AG04450 (cell line): ENCODE results near the gene SH3RF3. TPM values are rescaled to one million over a fixed set of nuclear protein-coding genes. Genes with fewer than 3 reads are reported as not detected.
A peak's percentile ranks its signal among the peaks of the same experiment; 100 is the strongest.

Experiments
- CTCF ChIA-PET: fragments of 300-600, 350-600 bp; formaldehyde crosslinking; extraction: SDS; loops from one replicate; lab custom pipeline; 2022; ENCODE audit warnings: antibody characterized with exemption, inconsistent platforms; lab: Charles Lee
- POLR2A ChIA-PET: fragments of 350-600 bp; formaldehyde crosslinking; extraction: SDS; loops from one replicate; lab custom pipeline; 2021; ENCODE audit warnings: antibody characterized with exemption, inconsistent platforms; lab: Yijun Ruan, JAX
- DNase-seq: peaks from one replicate; pipeline ENCODE4 v3.0.0-alpha.2; 2011; ENCODE audit warnings: low read depth, low spot score
- H3K27ac ChIP-seq: one replicate; pipeline ENCODE4 v1.5.1; 2012; ENCODE audit warnings: low read depth, low read length, control low read depth
- H3K27me3 ChIP-seq: one replicate; pipeline ENCODE4 v1.6.0; 2012; ENCODE audit warnings: low read length; ENCODE audit not compliant: control insufficient read depth, insufficient read depth
- H3K4me3 ChIP-seq: 2 replicates; pipeline ENCODE4 v1.5.1; 2011; ENCODE audit warnings: mild to moderate bottlenecking, low read depth, low read length, control low read depth
- H3K9me3 ChIP-seq: 2 replicates; pipeline ENCODE4 v1.5.1; 2012; ENCODE audit warnings: low read length; ENCODE audit not compliant: control insufficient read depth, insufficient read depth
- polyA plus RNA-seq: library from polyadenylated mRNA; depleted of rRNA; stranded (reverse); fragments of >200 nt; gene quantifications from 2 replicates; pipeline ENCODE4 v1.2.3, GENCODE V29; 2011
- TF ChIP-seq, protein P1 (sequence below): IDR thresholded peaks from 2 replicates; pipeline ENCODE4 v1.5.1; 2011; ENCODE audit warnings: low read depth, low read length, control low read depth, inconsistent platforms

SH3RF3 gene
- polyA plus RNA-seq, 1 experiment, result 5.7 TPM

DNA sequence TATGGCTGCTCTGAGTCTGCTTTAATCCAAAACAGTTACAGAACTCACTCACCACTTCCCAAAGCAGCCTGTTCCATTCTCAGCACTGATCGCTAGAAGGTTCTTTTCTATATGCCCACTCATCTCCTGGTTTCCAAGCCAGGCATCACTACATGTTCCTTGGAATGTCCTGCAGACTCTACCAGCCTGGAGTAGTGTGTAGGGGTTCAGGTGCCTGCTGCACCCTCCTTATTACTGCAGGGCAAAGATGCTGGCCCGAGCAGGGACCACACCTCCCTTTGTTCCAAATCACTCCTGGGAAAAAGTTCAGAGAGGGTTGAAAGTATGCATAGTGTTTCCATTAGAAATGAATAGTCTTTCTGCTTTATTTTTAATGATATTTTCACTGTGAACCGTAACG lies 196.6 kb downstream of the SH3RF3 start:
- Histone ChIP-seq H3K27ac (peak overlapping the region; percentile 72), H3K27me3 (no peaks in the 10 kb centered on the region), H3K4me3 (no peak overlapping the region), H3K9me3 (peaks cover 2% of the 10 kb centered on the region; the same call in 1 of the 2 replicates)
- POLR2A ChIA-PET, result no interaction called here
- TF ChIP-seq, protein P1, sequence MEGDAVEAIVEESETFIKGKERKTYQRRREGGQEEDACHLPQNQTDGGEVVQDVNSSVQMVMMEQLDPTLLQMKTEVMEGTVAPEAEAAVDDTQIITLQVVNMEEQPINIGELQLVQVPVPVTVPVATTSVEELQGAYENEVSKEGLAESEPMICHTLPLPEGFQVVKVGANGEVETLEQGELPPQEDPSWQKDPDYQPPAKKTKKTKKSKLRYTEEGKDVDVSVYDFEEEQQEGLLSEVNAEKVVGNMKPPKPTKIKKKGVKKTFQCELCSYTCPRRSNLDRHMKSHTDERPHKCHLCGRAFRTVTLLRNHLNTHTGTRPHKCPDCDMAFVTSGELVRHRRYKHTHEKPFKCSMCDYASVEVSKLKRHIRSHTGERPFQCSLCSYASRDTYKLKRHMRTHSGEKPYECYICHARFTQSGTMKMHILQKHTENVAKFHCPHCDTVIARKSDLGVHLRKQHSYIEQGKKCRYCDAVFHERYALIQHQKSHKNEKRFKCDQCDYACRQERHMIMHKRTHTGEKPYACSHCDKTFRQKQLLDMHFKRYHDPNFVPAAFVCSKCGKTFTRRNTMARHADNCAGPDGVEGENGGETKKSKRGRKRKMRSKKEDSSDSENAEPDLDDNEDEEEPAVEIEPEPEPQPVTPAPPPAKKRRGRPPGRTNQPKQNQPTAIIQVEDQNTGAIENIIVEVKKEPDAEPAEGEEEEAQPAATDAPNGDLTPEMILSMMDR, result no peak
- DNase-seq, result no peak
- CTCF ChIA-PET, result no interaction called here

DNA sequence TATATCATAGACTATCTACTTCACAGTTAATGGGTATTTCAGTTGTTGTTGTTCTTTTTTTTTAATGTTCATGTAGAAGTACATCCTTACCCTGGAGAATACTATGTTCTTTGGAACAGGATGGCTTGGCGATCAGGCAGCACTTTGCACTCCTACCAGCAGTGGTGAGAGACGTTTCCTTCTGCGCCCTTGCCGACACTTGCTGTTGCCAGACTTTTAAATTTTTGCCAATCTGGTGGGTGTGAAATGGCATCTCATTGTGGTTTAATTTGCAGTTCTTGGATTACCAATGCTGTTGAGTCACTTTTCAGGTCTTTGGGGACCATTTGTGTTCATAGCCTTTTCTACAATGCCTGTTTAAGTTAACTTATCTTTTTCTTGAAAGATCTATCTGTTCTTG lies 197.3 kb downstream of the SH3RF3 start:
- Histone ChIP-seq H3K9me3 (peaks cover 2% of the 10 kb centered on the region; the same call in 1 of the 2 replicates), H3K27ac (no peak overlapping the region), H3K27me3 (no peaks in the 10 kb centered on the region), H3K4me3 (no peak overlapping the region)
- CTCF ChIA-PET, result no interaction called here
- POLR2A ChIA-PET, result no interaction called here
- no peak for DNase-seq
- TF ChIP-seq, protein P1, result no peak

DNA sequence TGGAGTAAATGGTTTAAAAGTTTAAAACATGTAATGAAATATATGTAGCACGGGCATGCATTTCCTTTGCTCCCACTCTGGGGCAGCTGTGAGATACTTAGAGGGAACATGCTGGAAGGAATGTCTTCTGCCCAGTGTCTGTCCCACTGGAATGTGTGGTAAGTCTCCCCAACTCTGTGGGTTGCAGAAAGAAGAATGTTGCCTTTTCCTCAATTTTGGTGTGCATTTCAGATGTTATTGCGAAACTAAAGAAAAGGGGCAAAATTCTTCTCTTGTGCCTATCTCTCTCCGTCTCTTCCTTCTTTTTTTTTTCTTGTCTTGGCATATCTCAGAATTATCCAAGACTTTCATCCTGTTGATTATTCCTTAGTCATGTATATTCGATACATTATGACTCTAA lies 201.1 kb downstream of the SH3RF3 start:
- no peaks in the 10 kb centered on the region for H3K27me3 ChIP-seq
- TF ChIP-seq, protein P1, result no peak
- peaks cover 2% of the 10 kb centered on the region; the same call in 1 of the 2 replicates for H3K9me3 ChIP-seq
- CTCF ChIA-PET, result no interaction called here
- H3K4me3 ChIP-seq, result no peak overlapping the region
- DNase-seq, result no peak
- POLR2A ChIA-PET, result no interaction called here
- H3K27ac ChIP-seq, result no peak overlapping the region

DNA sequence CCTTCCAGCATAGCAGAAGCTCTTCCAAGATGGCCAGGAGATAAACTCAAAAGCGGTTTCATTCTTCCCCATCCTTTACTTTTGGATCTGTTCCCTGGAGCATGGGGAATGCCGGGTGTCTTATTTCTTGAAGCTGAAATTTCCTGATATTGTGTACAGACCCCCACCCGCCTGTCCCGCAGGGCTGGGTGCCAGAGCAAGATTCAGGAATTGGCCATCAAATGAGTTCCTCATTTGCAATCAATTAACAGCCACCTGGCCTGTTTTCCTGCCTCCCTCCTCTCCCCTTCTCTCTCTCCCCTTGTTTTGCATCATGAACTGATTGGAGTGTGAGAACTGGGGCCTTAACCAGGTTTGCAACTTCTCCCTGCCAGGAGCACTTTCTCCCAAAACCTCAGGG lies 202.1 kb downstream of the SH3RF3 start:
- POLR2A ChIA-PET, result no interaction called here
- no peak overlapping the region for H3K4me3 ChIP-seq
- H3K9me3 ChIP-seq, result peaks cover 2% of the 10 kb centered on the region; the same call in 1 of the 2 replicates
- no peak for DNase-seq
- H3K27ac ChIP-seq, result no peak overlapping the region
- H3K27me3 ChIP-seq, result no peaks in the 10 kb centered on the region
- TF ChIP-seq, protein P1, result no peak
- CTCF ChIA-PET, result no interaction called here

DNA sequence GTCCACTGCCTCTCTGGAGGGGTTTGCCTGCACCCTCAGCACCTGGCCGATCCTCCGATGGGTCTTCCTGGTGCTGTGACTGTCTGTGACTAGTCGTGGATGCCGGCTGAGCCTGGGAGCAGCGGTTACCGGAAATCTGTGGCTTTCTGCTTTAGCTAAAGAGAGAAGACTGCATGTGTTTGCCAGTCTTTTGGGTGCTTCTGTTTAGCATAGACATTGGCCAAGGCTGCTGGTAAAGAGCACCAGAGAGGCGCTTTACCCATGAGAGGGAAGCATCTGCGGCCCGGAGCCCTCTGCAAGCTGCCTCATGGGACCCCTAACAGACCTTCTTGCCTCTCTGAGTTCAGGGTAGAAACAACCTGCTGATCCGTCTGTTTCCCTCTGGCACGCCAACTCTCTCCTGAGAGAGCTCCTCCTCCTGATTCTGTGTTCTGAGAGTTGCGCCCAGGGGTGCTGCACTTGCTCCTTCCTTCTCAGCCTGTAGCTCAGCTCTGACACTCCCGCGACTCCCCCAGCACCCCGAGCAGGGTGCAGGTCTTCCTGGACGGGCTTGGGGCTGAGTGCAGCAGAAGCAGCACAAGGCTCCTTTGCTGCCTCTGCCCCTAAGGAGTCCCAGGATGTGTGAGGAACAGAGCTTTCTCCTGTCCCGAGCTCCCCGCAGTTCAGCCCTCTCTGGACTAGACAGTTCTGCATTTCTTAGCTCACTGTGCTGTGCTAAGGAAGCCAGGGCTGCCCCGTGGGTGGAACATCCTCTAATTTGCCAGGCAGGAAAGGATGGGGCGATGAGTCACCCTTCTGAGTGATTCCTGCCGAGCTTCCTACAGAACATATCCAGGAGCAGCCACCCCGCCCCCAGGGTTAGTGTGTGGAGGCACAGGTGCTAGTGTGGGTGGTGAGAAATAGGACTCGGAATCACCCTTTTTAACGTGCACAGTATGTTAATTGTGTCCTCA lies 203.2 kb downstream of the SH3RF3 start:
- Histone ChIP-seq H3K27ac (peak overlapping the region; percentile 71), H3K4me3 (no peak overlapping the region), H3K9me3 (peaks cover 2% of the 10 kb centered on the region; the same call in 1 of the 2 replicates), H3K27me3 (no peaks in the 10 kb centered on the region)
- ChIA-PET POLR2A (interaction anchor here (1.0 to 1.7 kb wide), 4 partner anchors 9 to 161 kb away, joined by 4 to 8 read pairs (median 4); no protein-coding TSS in a partner anchor), CTCF (interaction anchor here (1.0 kb wide), 1 partner anchor 178 kb away, joined by 4 read pairs; no protein-coding TSS in a partner anchor)
- peak; percentile 83 for DNase-seq
- TF ChIP-seq, protein P1, result no peak
